Body of pancreas (tissue), 4 donors: ENCODE data around the gene OSBPL5. TPM values are rescaled to one million over a fixed set of nuclear protein-coding genes. Genes with fewer than 3 reads are reported as not detected.
A peak's percentile ranks its signal among the peaks of the same experiment; 100 is the strongest.

Source experiments
- ATAC-seq: fragments of 150-250 bp; one replicate; pipeline ENCODE4 v1.9.1; 2016
- DNase-seq, 4 donors: peaks; one replicate each; pipeline ENCODE4 v3.0.0-alpha.2; 2019
- H3K27ac ChIP-seq, 4 donors: fragments of 200-600 bp; sonication (generic); 1 replicate in 3 of 4; 2 replicates in 1 of 4; pipeline versions ENCODE4 v1.5.1 to v1.6.1; 2016 to 2019; ENCODE audit warnings: mild to moderate bottlenecking in 1 of 4, mixed read lengths in 1 of 4, moderate library complexity in 1 of 4
- H3K27me3 ChIP-seq, 2 donors: fragments of 200-600 bp; sonication (generic); one replicate each; pipeline ENCODE4 v1.6.0; 2016; ENCODE audit warnings: mild to moderate bottlenecking in 1 of 2
- H3K36me3 ChIP-seq, 2 donors: fragments of 200-600 bp; sonication (generic); replicated peaks in 1 of 2; 2 replicates each; pipeline ENCODE4 v1.5.1; 2016; ENCODE audit warnings: low read depth in 2 of 2; ENCODE audit not compliant: insufficient read depth in 1 of 2
- H3K4me1 ChIP-seq: fragments of 200-600 bp; sonication (generic); one replicate; pipeline ENCODE4 v1.6.0; 2016
- H3K4me3 ChIP-seq, 2 donors: fragments of 200-600 bp; sonication (generic); 1 replicate in 1 of 2; 2 replicates in 1 of 2; pipeline ENCODE4 v1.5.1; 2016 to 2019
- H3K9me3 ChIP-seq, 3 donors: fragments of 200-600 bp; sonication (generic); 1 replicate in 2 of 3; 2 replicates in 1 of 3; pipeline ENCODE4 v1.5.1; 2016
- CTCF ChIP-seq, 7 experiments: fragments of 450-650 bp in 4 of 7; fragments of 200-600 bp in 3 of 7; sonication (generic) in 3 of 7; IDR thresholded peaks; one replicate each; pipeline ENCODE4 v1.5.1; 2016 to 2019; ENCODE audit warnings: antibody characterized with exemption in 7 of 7
- POLR2A ChIP-seq, 3 donors: fragments of 450-650 bp; IDR thresholded peaks; one replicate each; pipeline ENCODE4 v1.6.1; 2016; ENCODE audit warnings: antibody characterized with exemption in 3 of 3, mild to moderate bottlenecking in 2 of 3
- WGBS, 2 donors: methylation state at CpG; one replicate each; pipeline ENCODE4 v1.1.5; 2017; 5-methylcytosine and 5-hydroxymethylcytosine counted together
- intact Hi-C: fragments of 100-400 bp; cut with DNase I; formaldehyde crosslinking; loops from one replicate; pipeline ENCODE4 v1.15.1; 2023
- total RNA-seq, 2 donors: library from RNA; depleted of rRNA; stranded (reverse); fragments of >200 nt; gene quantifications; one replicate each; pipeline ENCODE4 v1.1.0, GENCODE V29; 2016

Gene OSBPL5
- total RNA-seq, 2 donors from 2014 or later: 22.3 to 62.0 TPM

- no peaks in the 10 kb centered on the region for H3K27me3 ChIP-seq
- 93% methylated on average over 8 of the region's 8 CpGs; no CpG with 5 or more reads in 1 of the 2 donors for WGBS, 2 donors
- no peak overlapping the region for H3K27ac ChIP-seq
- H3K36me3 ChIP-seq: no peaks in the 10 kb centered on the region
- no peaks in the 10 kb centered on the region for H3K9me3 ChIP-seq
- H3K4me1 ChIP-seq: peaks cover 13% of the 10 kb centered on the region
- ATAC-seq (no peak), DNase-seq (peak in 1 of 4 donors; percentile 2)
- TF ChIP-seq POLR2A (IDR thresholded peaks at IDR 0.05): no peak
- intact Hi-C loops: no loop called here
- no peak overlapping the region for H3K4me3 ChIP-seq
Measured at GRCh38 chr11:3132831-3133260, 32.3 kb downstream of the OSBPL5 start.

- no peaks in the 10 kb centered on the region for H3K27me3 ChIP-seq
- 80 to 94% methylated on average over 8 to 11 of the region's 11 CpGs for WGBS, 2 donors
- peaks cover 13% of the 10 kb centered on the region for H3K4me1 ChIP-seq
- no peaks in the 10 kb centered on the region for H3K36me3 ChIP-seq
- H3K27ac ChIP-seq: no peak overlapping the region
- intact Hi-C loops: no loop called here
- DNase-seq: no peak
- H3K4me3 ChIP-seq: no peak overlapping the region
- no peaks in the 10 kb centered on the region for H3K9me3 ChIP-seq
- no peak for TF ChIP-seq POLR2A (IDR thresholded peaks at IDR 0.05)
- TF ChIP-seq CTCF (IDR thresholded peaks at IDR 0.05): no peak
- ATAC-seq: no peak
Measured at GRCh38 chr11:3132271-3132781, 32.8 kb downstream of the OSBPL5 start.

- no peaks in the 10 kb centered on the region for H3K9me3 ChIP-seq
- H3K27ac ChIP-seq: no peak overlapping the region
- TF ChIP-seq CTCF (IDR thresholded peaks at IDR 0.05): no peak
- no peak for TF ChIP-seq POLR2A (IDR thresholded peaks at IDR 0.05)
- no peaks in the 10 kb centered on the region for H3K36me3 ChIP-seq
- no peak overlapping the region for H3K4me3 ChIP-seq
- intact Hi-C loops: no loop called here
- DNase-seq: no peak
- no peak for ATAC-seq
- H3K27me3 ChIP-seq: no peaks in the 10 kb centered on the region
- H3K4me1 ChIP-seq: peaks cover 13% of the 10 kb centered on the region
- WGBS, 2 donors: 78 to 84% methylated on average over 2 of the region's 2 CpGs
Measured at GRCh38 chr11:3131330-3131941, 33.7 kb downstream of the OSBPL5 start.

GRCh38 chr11:3130269-3131071 lies 34.6 kb downstream of the OSBPL5 start:
- 20 to 40% methylated on average over 2 to 13 of the region's 14 CpGs for whole genome bisulfite sequencing, 2 donors
- peak overlapping the region in 1 of 4 donors; percentile 5 for H3K27ac ChIP-seq

More at GRCh38 chr11:3130269-3131071, 34.6 kb downstream of the OSBPL5 start:
- Histone ChIP-seq H3K27me3 (no peaks in the 10 kb centered on the region), H3K4me1 (peaks cover 13% of the 10 kb centered on the region), H3K4me3 (no peak overlapping the region), H3K9me3 (no peaks in the 10 kb centered on the region), H3K36me3 (no peaks in the 10 kb centered on the region)
- ATAC-seq (peak; percentile 66), DNase-seq (peak; percentile 62 to 89 (median 80))
- no peak for TF ChIP-seq CTCF (IDR thresholded peaks at IDR 0.05)
- TF ChIP-seq POLR2A (IDR thresholded peaks at IDR 0.05): no peak
- intact Hi-C loops: no loop called here
